ENCODE measurements around the gene DNAH8.

GRCh38 chr6:38789256-38789655 lies 74.1 kb downstream of the DNAH8 start:
- TF ChIP-seq POLR2A (IDR thresholded peaks at IDR 0.05) (no peak), POLR2AphosphoS5 (IDR thresholded peaks at IDR 0.05) (no peak), EP300 (IDR thresholded peaks at IDR 0.05) (no peak)
